GM21619 (cell line): ENCODE data around the gene RAD51B.

ENCODE experiments used
- ATAC-seq: cut with Tn5 transposase; IDR thresholded peaks from one replicate; pipeline ENCODE4 v1.9.1; 2021; ENCODE audit not compliant: unreplicated experiment

RAD51B gene

GRCh38 chr14:68722186-68722585 lies 902.6 kb downstream of the RAD51B start:
- ATAC-seq: no peak

DNA sequence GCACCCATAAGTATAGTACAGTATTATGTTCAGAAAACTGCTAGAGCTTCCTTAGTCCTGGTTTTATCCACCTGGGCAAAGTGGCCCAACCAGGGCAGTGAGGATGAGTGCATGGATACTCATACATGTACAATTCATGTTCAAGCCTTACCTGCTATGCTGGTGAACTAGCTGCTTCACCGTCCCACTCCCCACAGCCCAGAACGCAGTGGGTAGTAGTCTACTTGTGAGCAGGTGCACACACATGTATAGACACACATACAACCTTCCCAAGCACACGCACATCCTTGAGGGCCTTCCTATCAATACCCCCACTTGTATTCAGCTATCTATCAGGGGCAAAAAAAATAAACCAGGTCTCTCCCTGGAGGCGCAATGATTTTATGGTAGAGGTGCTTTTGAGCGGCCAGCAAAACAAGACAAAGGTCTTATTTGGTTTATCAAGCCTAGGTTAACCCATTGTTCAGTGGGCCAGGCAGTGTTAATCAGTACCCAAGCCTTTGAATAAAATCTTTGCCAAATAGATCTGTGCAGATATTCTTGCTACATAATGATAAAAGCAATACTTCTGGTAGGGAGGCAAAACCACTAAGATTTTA lies 903.5 kb downstream of the RAD51B start:
- no peak for ATAC-seq

- ATAC-seq: no peak
Measured at GRCh38 chr14:68723808-68724268, 904.3 kb downstream of the RAD51B start.

DNA sequence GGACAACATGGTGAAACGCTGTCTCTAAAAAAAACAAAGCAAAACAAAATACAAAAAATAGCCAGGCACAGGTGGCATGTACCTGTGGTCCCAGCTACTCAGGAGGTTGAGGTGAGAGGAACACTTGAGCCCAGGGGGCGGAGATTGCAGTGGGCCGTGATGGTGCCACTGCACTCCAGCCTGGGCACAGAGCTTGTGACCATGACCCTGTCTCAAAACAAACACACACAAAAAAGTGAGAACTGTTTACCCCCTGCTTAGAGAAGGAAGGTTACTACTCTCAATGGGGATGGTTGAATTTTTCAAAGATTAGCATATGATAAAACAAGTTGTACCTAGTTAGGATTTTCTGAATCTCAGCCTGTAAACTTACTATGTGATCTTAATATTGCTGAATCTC lies 905.3 kb downstream of the RAD51B start:
- no peak for ATAC-seq

GRCh38 chr14:68726093-68726695 lies 906.6 kb downstream of the RAD51B start:
- no peak for ATAC-seq

GRCh38 chr14:68727315-68728047 lies 907.9 kb downstream of the RAD51B start:
- ATAC-seq: no peak

GRCh38 chr14:68728342-68729106 lies 908.9 kb downstream of the RAD51B start:
- no peak for ATAC-seq

DNA sequence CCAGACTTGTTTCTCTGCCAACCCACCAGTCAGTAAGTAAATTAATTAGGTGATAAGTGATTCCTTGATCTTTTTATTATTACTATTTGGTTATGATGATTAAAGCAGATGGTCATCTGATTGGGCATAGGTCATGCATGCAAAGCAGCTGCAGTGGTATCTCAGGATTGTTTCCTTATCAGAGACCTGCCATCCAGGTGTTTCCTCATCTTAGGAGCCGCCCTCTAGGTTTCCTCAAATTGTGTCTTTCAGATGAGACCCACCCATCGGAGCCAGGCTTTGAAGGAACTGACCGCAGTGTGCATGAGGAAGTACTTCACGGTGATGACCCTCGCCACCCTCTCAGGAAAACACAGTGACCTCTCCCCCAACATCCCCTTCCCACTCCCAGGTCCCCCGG lies 910.0 kb downstream of the RAD51B start:
- ATAC-seq: no peak

DNA sequence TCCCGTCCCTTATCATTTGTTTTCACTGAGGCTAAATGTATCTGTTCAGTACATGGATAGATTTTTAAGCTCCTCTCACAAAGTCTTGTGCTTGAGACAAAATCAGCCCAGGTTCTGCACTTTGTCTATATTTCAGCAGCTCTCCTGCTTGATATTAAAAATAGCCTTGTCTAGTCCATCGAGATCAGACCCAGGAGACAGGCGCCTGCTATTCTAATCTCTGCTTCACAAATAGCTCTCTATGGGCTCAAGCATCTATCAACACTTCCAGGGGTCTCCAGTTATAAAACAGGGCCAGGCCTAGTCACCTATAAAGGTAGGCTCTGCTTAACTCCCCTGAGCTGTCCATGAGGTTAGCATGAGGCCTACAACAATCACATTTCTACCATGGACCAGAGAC lies 910.8 kb downstream of the RAD51B start:
- no peak for ATAC-seq

DNA sequence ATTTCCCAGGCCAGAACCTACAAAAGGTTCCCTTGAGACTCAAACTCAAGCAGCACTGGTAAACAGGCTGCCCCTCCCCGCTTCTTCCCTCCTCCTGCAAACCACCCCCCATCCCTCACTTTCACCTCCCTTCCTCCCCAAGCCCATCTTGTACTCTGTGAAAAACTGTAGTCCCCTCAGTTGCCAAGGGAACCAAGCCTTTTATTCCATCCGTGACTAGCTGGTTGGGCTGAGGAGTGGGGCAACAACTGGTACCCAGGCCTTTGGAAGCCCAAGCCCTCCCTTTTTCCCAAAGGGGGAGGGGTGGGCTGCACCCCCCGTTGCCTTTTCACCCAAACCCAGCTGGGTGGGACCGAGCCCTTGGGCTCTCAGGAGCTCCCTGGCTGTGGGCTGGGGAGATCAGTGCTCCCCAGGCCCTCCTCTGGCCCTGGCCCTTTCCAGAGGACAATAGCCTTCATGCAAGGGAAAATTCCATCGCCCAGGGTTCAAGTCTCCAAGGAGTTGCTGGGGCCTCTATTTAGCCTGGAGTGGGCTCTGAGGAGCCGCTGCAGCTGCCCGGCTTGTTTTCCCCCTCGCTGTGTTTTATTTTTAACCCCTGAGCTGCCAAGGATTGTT lies 911.3 kb downstream of the RAD51B start:
- no peak for ATAC-seq

GRCh38 chr14:68733086-68733914 lies 913.7 kb downstream of the RAD51B start:
- ATAC-seq: no peak

- peak; percentile 59 for ATAC-seq
Measured at GRCh38 chr14:68734231-68734732, 914.7 kb downstream of the RAD51B start.

- ATAC-seq: no peak
Measured at GRCh38 chr14:68735856-68736255, 916.3 kb downstream of the RAD51B start.

DNA sequence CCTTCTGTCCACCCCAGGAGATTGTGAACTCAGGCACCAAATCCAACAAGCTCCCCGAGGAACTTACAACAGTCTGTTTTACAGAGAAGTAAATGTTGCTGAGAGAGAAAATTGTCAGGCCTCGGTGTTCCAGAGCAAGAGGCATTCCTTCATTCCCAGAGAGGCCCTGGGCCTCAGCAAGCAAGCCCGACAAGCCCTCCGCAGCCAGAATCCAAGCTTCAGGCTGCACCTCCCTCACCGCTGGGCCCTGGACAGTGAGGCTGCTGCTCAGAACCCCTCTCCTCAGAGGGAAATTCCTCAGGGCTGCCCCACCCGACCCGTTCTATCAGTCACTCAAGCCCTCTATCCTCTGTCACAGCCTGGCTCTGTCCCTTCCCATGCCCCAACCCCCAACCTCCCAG lies 916.9 kb downstream of the RAD51B start:
- ATAC-seq: no peak

DNA sequence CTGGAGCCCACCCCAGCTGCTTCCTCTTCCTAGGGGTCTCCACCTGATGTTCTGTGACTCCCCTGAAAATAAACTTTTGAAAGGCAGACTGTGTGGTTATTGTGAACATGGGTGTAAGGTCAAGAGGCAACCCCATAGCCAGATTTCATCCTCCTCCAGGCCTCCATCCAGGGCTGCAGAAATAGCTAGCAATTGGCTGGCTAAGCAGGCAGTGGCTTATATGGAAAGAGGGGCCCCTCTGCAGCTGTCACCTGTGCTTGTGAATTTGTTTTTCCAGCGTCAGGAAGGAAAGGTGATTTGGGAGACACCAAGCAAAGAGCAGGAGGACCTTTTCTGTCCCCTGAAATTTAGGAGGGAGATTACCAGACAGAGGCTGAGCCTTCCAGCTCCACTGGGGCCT lies 917.5 kb downstream of the RAD51B start:
- ATAC-seq: no peak

GRCh38 chr14:68738559-68738958 lies 919.0 kb downstream of the RAD51B start:
- no peak for ATAC-seq

- ATAC-seq: no peak
Measured at GRCh38 chr14:68739701-68740100, 920.1 kb downstream of the RAD51B start.

DNA sequence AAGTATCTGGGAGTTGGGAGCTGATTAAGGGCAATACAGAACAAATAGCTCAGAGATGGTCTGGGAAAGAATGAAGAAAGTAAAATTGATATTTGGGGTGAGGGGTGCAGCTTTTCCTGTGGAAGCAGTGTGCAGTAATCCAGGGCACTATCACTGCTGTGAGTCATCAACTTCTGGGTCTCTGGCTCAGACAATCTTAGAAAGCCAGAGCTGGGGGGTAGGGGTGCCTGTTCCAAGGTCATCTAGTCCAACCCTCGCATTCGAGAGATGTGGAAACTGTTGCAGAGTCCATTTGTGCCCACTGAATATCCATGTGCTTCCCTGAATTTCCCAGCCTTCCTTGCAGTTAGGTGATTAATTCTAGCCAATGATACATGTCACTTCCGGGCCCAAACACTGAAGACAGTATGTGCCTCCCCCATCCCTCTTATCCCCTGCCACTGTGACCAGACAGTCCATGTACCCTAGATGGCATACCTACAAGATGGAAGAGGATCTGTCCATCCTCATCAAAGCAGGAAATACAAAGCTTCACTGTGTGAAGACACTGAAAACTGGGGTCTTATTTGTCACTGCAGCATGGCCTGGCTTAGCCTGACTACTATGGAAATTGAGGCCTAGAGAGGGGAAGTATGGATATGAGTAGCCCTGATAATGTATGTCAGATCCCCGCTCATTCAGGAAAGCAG lies 921.4 kb downstream of the RAD51B start:
- no peak for ATAC-seq

- peak; percentile 6 for ATAC-seq
Measured at GRCh38 chr14:68741477-68741791, 921.9 kb downstream of the RAD51B start.
